Pancreas (tissue), 10 donors: ENCODE results near the gene HTR2B. TPM values are rescaled to one million over a fixed set of nuclear protein-coding genes. Genes with fewer than 3 reads are reported as not detected.
A peak's percentile ranks its signal among the peaks of the same experiment; 100 is the strongest.
"Not testable (repeated sequence)": the region's sequence is repeated elsewhere in the genome, so short reads cannot be mapped to it uniquely, and the experiment has no call there.

Source experiments
- ATAC-seq, 4 donors: fragments of 200-7000 bp; cut with Tn5 transposase; one replicate each; pipeline versions ENCODE4 v1.8.0 to v1.9.1; 2020; ENCODE audit warnings: mild to moderate bottlenecking in 4 of 4, moderate library complexity in 4 of 4
- DNase-seq, 6 donors: peaks; one replicate each; pipeline ENCODE4 v3.0.0-alpha.2; 2020
- FAIRE-seq: peaks from 2 replicates; lab custom pipeline; 2012; peaks lifted over from hg19 to GRCh38; lab: Jason Lieb, UNC
- H3K27ac ChIP-seq, 4 donors: fragments of 200-600 bp; sonication (generic); 1 replicate in 3 of 4; 2 replicates in 1 of 4; pipeline versions ENCODE4 v1.5.0 to v1.8.0; 2020
- H3K27me3 ChIP-seq, 4 donors: fragments of 200-600 bp; one replicate each; pipeline ENCODE4 v1.8.0; 2021
- H3K36me3 ChIP-seq, 3 donors: fragments of 200-600 bp; sonication (generic) in 1 of 3; one replicate each; pipeline versions ENCODE4 v1.5.0 to v1.8.0; 2020 to 2021
- H3K4me1 ChIP-seq, 3 donors: fragments of 200-600 bp; one replicate each; pipeline ENCODE4 v1.8.0; 2021
- H3K4me3 ChIP-seq, 4 donors: fragments of 200-600 bp; sonication (generic) in 2 of 4; one replicate each; pipeline versions ENCODE4 v1.5.0 to v1.8.0; 2020 to 2021
- H3K9me3 ChIP-seq, 4 donors: fragments of 200-600 bp; one replicate each; pipeline ENCODE4 v1.8.0; 2021
- CTCF ChIP-seq, 4 donors: fragments of 200-600 bp; sonication (generic) in 3 of 4; IDR thresholded peaks; one replicate each; pipeline versions ENCODE4 v1.5.0 to v1.8.0; 2021; ENCODE audit warnings: antibody characterized with exemption in 4 of 4
- WGBS, 2 donors: extraction: QIAGEN DNeasy Blood & Tissue Kit; methylation state at CpG; one replicate each; pipeline ENCODE4 v1.1.7; 2013; 5-methylcytosine and 5-hydroxymethylcytosine counted together
- intact Hi-C, 3 donors: fragments of 100-400 bp; cut with DNase I; formaldehyde crosslinking; loops; one replicate each; pipeline versions ENCODE4 v1.11.1 to v1.14.2; 2022
- polyA plus RNA-seq, 2 donors: library from polyadenylated mRNA; stranded (reverse); fragments of 200-250 nt; gene quantifications; one replicate each; pipeline ENCODE4 v1.2.3, GENCODE V29; 2013
- total RNA-seq, 6 donors: library from RNA; stranded (reverse); fragmentation: NEBNext Ultra II Directional in 4 of 6; extraction: Animal tissue kit (Norgen Biotek cat#: 25700) in 4 of 6; gene quantifications; one replicate each; pipeline versions ENCODE4 v1.2.1 to v1.2.4, GENCODE V29; 2021 to 2023
- donor health status: healthy with polysubstance abuse.
- donor health status: DM: no; HTN: no; CAD: no; lungs with moderate emphysema.
- donor health status: DM: no; HTN: no; CAD: no.
- donor health status: control.
- donor health status: control.
- donor health status: Bipolar disorder and iron deficiency.
- donor health status: DM: yes; HTN: yes; CAD: no.
- donor health status: DM: no; HTN: no; CAD: no.
- donor health status: DM: no; HTN: no; CAD: no.
- donor health status: DM: yes; HTN: yes; CAD: no.

The HTR2B gene
- total and polyA plus RNA-seq, 8 donors: 0.08 to 0.78 (median 0.11) TPM; not detected in 1

DNA sequence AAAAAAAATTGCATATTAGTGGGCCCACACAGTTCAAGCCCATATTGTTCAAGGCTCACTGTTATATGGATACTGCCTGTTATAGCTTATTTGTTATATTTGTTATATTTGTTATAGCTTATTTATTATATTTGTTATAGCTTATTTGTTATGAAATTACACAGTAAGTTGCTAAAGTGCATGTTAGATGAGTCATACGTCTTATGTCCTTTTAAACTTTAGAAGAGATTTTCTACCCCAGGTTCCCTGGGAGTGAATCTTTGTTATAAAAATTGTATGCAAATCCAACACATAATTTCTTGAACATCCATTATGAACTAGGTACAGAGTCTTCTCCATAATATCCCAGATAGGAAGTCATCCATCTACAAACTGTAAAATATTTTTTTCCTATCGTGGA lies 22.1 kb downstream of the HTR2B start:
- Histone ChIP-seq H3K4me3 (no peak overlapping the region), H3K36me3 (peaks cover 0 to 13% (median 0%) of the 10 kb centered on the region in 3 donors), H3K9me3 (no peaks in the 10 kb centered on the region), H3K27ac (no peak overlapping the region), H3K4me1 (no peaks in the 10 kb centered on the region), H3K27me3 (no peaks in the 10 kb centered on the region)
- TF ChIP-seq CTCF (IDR thresholded peaks at IDR 0.05): no peak
- no peak for DNase-seq
- no peak for ATAC-seq
- 85 to 96% methylated on average over 2 of the region's 2 CpGs for WGBS, 2 donors
- FAIRE-seq: no peak
- intact Hi-C loops: no loop called here

GRCh38 chr2:231100990-231101389 lies 23.9 kb downstream of the HTR2B start:
- ATAC-seq: no peak
- H3K36me3 ChIP-seq: peaks cover 0 to 13% (median 0%) of the 10 kb centered on the region in 3 donors
- WGBS, 2 donors: 81 to 86% methylated on average over 4 of the region's 4 CpGs

DNA sequence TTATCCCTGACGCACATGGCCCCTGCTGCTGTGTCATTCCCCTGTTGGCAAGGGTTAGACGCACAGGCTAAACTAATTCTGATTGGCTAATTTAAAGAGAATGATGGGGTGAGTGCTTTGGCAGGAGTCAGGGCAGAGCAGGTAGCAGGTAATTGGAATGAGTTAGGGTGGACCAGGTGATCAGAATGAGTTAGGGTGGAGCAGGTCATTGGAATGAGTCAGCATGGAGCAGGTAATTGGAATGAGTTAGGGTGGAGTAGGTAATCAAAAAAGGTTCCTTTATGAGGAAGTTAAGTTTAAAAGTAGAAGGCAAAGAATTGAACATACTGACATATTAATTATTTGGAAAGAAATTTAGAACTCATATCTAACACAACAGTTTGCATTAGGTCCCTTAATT lies 24.5 kb downstream of the HTR2B start:
- ATAC-seq, DNase-seq, H3K27ac ChIP-seq, H3K27me3 ChIP-seq, intact Hi-C loops, H3K9me3 ChIP-seq, H3K4me3 ChIP-seq, H3K4me1 ChIP-seq, FAIRE-seq: not testable (repeated sequence)
- WGBS, 2 donors: 97 to 100% methylated on average over 2 of the region's 2 CpGs
- peaks cover 0 to 13% (median 0%) of the 10 kb centered on the region in 3 donors for H3K36me3 ChIP-seq

More at GRCh38 chr2:231100990-231101389, 23.9 kb downstream of the HTR2B start:
- H3K4me1 ChIP-seq: no peaks in the 10 kb centered on the region
- intact Hi-C loops: no loop called here
- H3K27ac ChIP-seq: no peak overlapping the region
- no peak for TF ChIP-seq CTCF (IDR thresholded peaks at IDR 0.05)
- DNase-seq (no peak), FAIRE-seq (no peak)
- no peaks in the 10 kb centered on the region for H3K27me3 ChIP-seq
- H3K9me3 ChIP-seq: no peaks in the 10 kb centered on the region
- H3K4me3 ChIP-seq: no peak overlapping the region

GRCh38 chr2:231099918-231100317 lies 24.9 kb downstream of the HTR2B start:
- ATAC-seq: no peak
- intact Hi-C loops: loop anchor here in 1 of 3 donors (10.0 kb wide), 1 partner anchor 355 kb away; no protein-coding TSS in a partner anchor
- FAIRE-seq: no peak
- DNase-seq: no peak
- H3K27ac ChIP-seq: no peak overlapping the region
- TF ChIP-seq CTCF (IDR thresholded peaks at IDR 0.05): no peak
- H3K36me3 ChIP-seq: peaks cover 0 to 13% (median 0%) of the 10 kb centered on the region in 3 donors
- no peak overlapping the region for H3K4me3 ChIP-seq
- WGBS, 2 donors: 97 to 98% methylated on average over 8 of the region's 8 CpGs
- no peaks in the 10 kb centered on the region for H3K27me3 ChIP-seq
- no peaks in the 10 kb centered on the region for H3K4me1 ChIP-seq
- no peaks in the 10 kb centered on the region for H3K9me3 ChIP-seq

- Histone ChIP-seq H3K27me3 (no peaks in the 10 kb centered on the region), H3K9me3 (no peaks in the 10 kb centered on the region), H3K36me3 (no peaks in the 10 kb centered on the region), H3K4me1 (no peaks in the 10 kb centered on the region), H3K4me3 (no peak overlapping the region), H3K27ac (no peak overlapping the region)
- FAIRE-seq (peak; percentile 32), DNase-seq (no peak), ATAC-seq (no peak)
- no peak for TF ChIP-seq CTCF (IDR thresholded peaks at IDR 0.05)
- WGBS, 2 donors: 64 to 65% methylated on average over 4 of the region's 4 CpGs
- intact Hi-C loops: loop anchor here in 1 of 3 donors (10.0 kb wide), 1 partner anchor 360 kb away; no protein-coding TSS in a partner anchor
Observed at GRCh38 chr2:231094736-231095346, 30.0 kb downstream of the HTR2B start.
